ENCODE results near the gene RBM33. TPM values are rescaled to one million over a fixed set of nuclear protein-coding genes. Genes with fewer than 3 reads are reported as not detected.

The RBM33 gene
- total and polyA plus RNA-seq, 10 of the 15 experiments (the other 5 are each of a cell fraction or from before 2014, with no cell fraction given), result 4.7 to 67.2 (median 24.3) TPM

DNA sequence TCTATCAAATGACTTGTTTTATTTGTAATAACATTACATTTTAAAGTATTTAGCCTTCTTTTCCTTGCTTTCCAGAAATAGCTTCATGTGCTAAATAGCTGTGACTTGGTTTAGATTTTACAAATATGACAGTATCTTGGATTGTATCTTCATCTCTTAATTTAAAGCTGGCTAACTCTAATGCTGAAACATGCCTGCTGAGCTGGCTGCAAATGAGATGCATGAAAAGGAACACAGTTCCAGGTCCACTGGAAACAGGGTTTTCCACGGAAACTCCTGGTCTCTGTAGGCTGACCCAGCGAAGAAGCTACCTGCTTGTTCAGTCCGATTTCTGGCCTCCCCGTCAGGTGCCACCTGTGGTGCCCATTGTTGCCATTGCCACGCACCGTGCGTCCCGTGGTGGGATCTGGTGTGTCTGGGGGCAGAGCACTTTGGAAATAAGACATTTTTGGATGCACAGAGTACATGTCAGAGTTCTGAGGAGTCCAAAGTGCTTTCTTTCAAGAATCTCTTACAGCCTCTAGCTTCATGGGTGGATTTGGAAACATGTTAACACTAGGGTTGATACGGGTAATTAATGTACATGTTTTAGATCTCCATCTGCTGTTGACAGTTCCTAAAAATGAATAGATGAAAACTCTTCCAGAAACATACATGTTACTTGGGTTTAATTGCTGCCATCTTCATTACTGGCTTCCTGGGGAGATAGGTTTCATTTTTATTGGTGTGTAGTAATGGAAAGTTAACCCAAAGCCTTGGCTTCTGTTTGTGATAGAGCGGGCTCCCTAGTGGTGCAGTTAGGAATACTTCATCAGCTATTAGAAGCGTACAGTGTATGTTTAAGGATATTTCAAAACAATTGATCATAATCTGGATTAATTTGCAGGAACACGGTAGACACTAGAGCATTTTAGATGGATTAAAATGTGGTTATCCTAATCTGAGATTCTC lies 122.8 kb downstream of the RBM33 start (continued):
- peak in 1 of 3 experiments; percentile 23; a peak in 1 of 6 replicates for TF ChIP-seq CTCF (IDR thresholded peaks at IDR 0.05 in 2 of 3, conservative IDR thresholded peaks at IDR 0.05 in 1 of 3; ENCODE audit: control insufficient read depth in 2 of 3, extremely low read depth in 1 of 3, insufficient read depth in 1 of 3, low read depth in 3 of 3, low read length in 3 of 3)
- peak; percentile 52 for TF ChIP-seq RAD21 (IDR thresholded peaks at IDR 0.05; ENCODE audit: insufficient read depth, low read depth, low read length)

- BruUV-seq (replicated peaks), result TSS peak; percentile 5
- no peaks in the 10 kb centered on the region; the same call in 1 of the 2 replicates for H4K20me1 ChIP-seq (ENCODE audit: control insufficient read depth, insufficient read depth)
- SMC1A ChIA-PET (ENCODE audit: uncharacterized antibody, unreplicated experiment), result interaction anchor here (1.1 kb wide), 1 partner anchor 31 kb away, joined by 3 read pairs; no protein-coding TSS in a partner anchor
These were observed 125.2 kb downstream of the RBM33 start for GRCh38 chr7:155769701-155770100.

More at GRCh38 chr7:155769701-155770100, 125.2 kb downstream of the RBM33 start:
- FAIRE-seq, result no peak
- no peak overlapping the region for H3K27ac ChIP-seq (ENCODE audit: control insufficient read depth, insufficient read depth)
- no peak for ATAC-seq
- H3K79me2 ChIP-seq (ENCODE audit: control insufficient read depth, insufficient read depth, low read length), result peaks cover 1% of the 10 kb centered on the region
- in situ Hi-C loops (cut with MboI) (loop anchor here (25.0 kb wide), 1 partner anchor 382 kb away; no protein-coding TSS in a partner anchor), intact Hi-C loops (cut with micrococcal nuclease; ENCODE audit: unreplicated experiment) (loop anchor here (10.0 kb wide), 1 partner anchor 845 kb away; no protein-coding TSS in a partner anchor)
- H3K4me2 ChIP-seq (ENCODE audit: control insufficient read depth, insufficient read depth), result no peak overlapping the region
- no peaks in the 10 kb centered on the region for H3K9me3 ChIP-seq (replicated peaks; ENCODE audit: control insufficient read depth, insufficient read depth, low read length)
- peaks cover 4% of the 10 kb centered on the region; the same call in 1 of the 2 replicates for H3K4me1 ChIP-seq (ENCODE audit: control insufficient read depth, insufficient read depth, low read length)
- H3K27me3 ChIP-seq (replicated peaks in 1 of 2; ENCODE audit: control insufficient read depth in 2 of 2, insufficient read depth in 2 of 2, low read length in 1 of 2), result no peaks in the 10 kb centered on the region
- ChIA-PET RAD21 (ENCODE audit: unreplicated experiment) (no interaction called here), POLR2A (no interaction called here), CTCF (interaction anchor here (0.7 to 3.0 kb wide), 4 partner anchors 29 to 173 kb away, joined by 3 to 24 read pairs (median 5); no protein-coding TSS in a partner anchor)
- H3K9ac ChIP-seq (ENCODE audit: control insufficient read depth, insufficient read depth, low read length), result no peak overlapping the region
- DNase-seq (ENCODE audit: low read depth, low spot score), result no peak
- H3K4me3 ChIP-seq, result no peak overlapping the region
- 96% methylated on average over 6 of the region's 6 CpGs for WGBS (ENCODE audit: insufficient coverage, insufficient replicate concordance, low lambda C conversion rate, missing lambda C conversion rate)
- H3K36me3 ChIP-seq (ENCODE audit: control insufficient read depth in 2 of 2, insufficient read depth in 2 of 2, low read length in 1 of 2), result peaks cover 25 to 64% of the 10 kb centered on the region in 2 experiments
- no peak for TF ChIP-seq PAX8 (IDR thresholded peaks at IDR 0.05)
- TF ChIP-seq TBL1XR1 (IDR thresholded peaks at IDR 0.05; ENCODE audit: low read depth, low read length), result no peak
- no peak for TF ChIP-seq EZH2 (IDR thresholded peaks at IDR 0.05; ENCODE audit: borderline replicate concordance, control insufficient read depth, low read depth, low read length)
- TF ChIP-seq YBX1 (IDR thresholded peaks at IDR 0.05), result no peak
- TF ChIP-seq ATF3 (IDR thresholded peaks at IDR 0.05; ENCODE audit: borderline replicate concordance, extremely low read depth, low read depth, low read length), result no peak
- TF ChIP-seq KLF5 (IDR thresholded peaks at IDR 0.05; ENCODE audit: partially characterized antibody), result no peak
- TF ChIP-seq SREBF1 (IDR thresholded peaks at IDR 0.05; ENCODE audit: low read length), result no peak
- no peak for TF ChIP-seq MEF2A (IDR thresholded peaks at IDR 0.05; ENCODE audit: insufficient read depth, low read depth, low read length)
- TF ChIP-seq NFIC (IDR thresholded peaks at IDR 0.05; ENCODE audit: low read depth, low read length), result no peak
- no peak for TF ChIP-seq RUNX3 (IDR thresholded peaks at IDR 0.05; ENCODE audit: low read length)
- no peak for TF ChIP-seq ATF7 (IDR thresholded peaks at IDR 0.05; ENCODE audit: low read depth)
- no peak for TF ChIP-seq NFYB (IDR thresholded peaks at IDR 0.05; ENCODE audit: insufficient read depth, low read depth, low read length)
- no peak for TF ChIP-seq ESRRA (IDR thresholded peaks at IDR 0.05; ENCODE audit: low read length)
- TF ChIP-seq BHLHE40 (IDR thresholded peaks at IDR 0.05; ENCODE audit: borderline replicate concordance in 1 of 2, low read depth in 2 of 2, low read length in 1 of 2), result no peak
- no peak overlapping the region for H2AFZ ChIP-seq (ENCODE audit: control insufficient read depth, low read depth, low read length)
